ENCODE data around the gene DOCK3.

GRCh38 chr3:50807266-50807665 lies 132.5 kb downstream of the DOCK3 start:
- TF ChIP-seq POLR2A (IDR thresholded peaks at IDR 0.05; ENCODE audit: low read depth, low read length) (no peak), SPI1 (IDR thresholded peaks at IDR 0.05; ENCODE audit: low read depth, low read length) (no peak), POLR2AphosphoS5 (IDR thresholded peaks at IDR 0.05; ENCODE audit: low read depth, low read length) (no peak), TAF1 (IDR thresholded peaks at IDR 0.05; ENCODE audit: low read depth, low read length) (no peak), PAX5 (IDR thresholded peaks at IDR 0.05; ENCODE audit: insufficient read depth, low read length, severe bottlenecking) (no peak)

Measured in GM12891 (cell line).